CD4-positive, alpha-beta T cell treated with Interleukin-1 beta for 1 hour (primary cell): Measurements from ENCODE around the gene ZCCHC8.
"Not testable (repeated sequence)": the region's sequence is repeated elsewhere in the genome, so short reads cannot be mapped to it uniquely, and the experiment has no call there.

Experiments used
- DNase-seq, 2 donors: peaks; one replicate each; pipeline ENCODE4 v3.0.0-alpha.2; 2020 to 2022

The ZCCHC8 gene

GRCh38 chr12:122500685-122501488 is at the start of gene ZCCHC8:
Gene ZCCHC8, minus strand, starts transcription at chr12:122500932. Its CDS starts 92 bp downstream, at chr12:122500840.
- peak; percentile 97 for DNase-seq

- DNase-seq = no peak
Observed at GRCh38 chr12:122547330-122547729, 46.6 kb upstream of the ZCCHC8 start.

GRCh38 chr12:122545855-122546254 is 45.1 kb upstream of the ZCCHC8 start:
- DNase-seq = no peak

GRCh38 chr12:122544537-122544936 is 43.8 kb upstream of the ZCCHC8 start:
- no peak for DNase-seq

GRCh38 chr12:122538496-122538895 is 37.8 kb upstream of the ZCCHC8 start:
- no peak for DNase-seq

GRCh38 chr12:122537021-122537420 is 36.3 kb upstream of the ZCCHC8 start:
- no peak for DNase-seq

- DNase-seq = no peak
Observed at GRCh38 chr12:122533856-122534255, 33.1 kb upstream of the ZCCHC8 start.

- DNase-seq = no peak
Observed at GRCh38 chr12:122528992-122529391, 28.3 kb upstream of the ZCCHC8 start.

- no peak for DNase-seq
Observed at GRCh38 chr12:122528582-122528981, 27.9 kb upstream of the ZCCHC8 start.

- peak; percentile 25 to 29 for DNase-seq
Observed at GRCh38 chr12:122527478-122527944, 26.8 kb upstream of the ZCCHC8 start.

- peak; percentile 99 for DNase-seq
Observed at GRCh38 chr12:122526683-122527477, 26.1 kb upstream of the ZCCHC8 start, which contains the start of the genes KNTC1 and RSRC2. Gene KNTC1, plus strand, starts transcription at chr12:122527249. Its CDS starts 2,815 bp downstream, at chr12:122530064. Gene RSRC2, minus strand, starts transcription at chr12:122526936. Its CDS starts 83 bp downstream, at chr12:122526853.

GRCh38 chr12:122523846-122524718 is 23.4 kb upstream of the ZCCHC8 start:
- DNase-seq = no peak

- no peak for DNase-seq
Observed at GRCh38 chr12:122523280-122523679, 22.5 kb upstream of the ZCCHC8 start.

- no peak for DNase-seq
Observed at GRCh38 chr12:122520676-122521075, 19.9 kb upstream of the ZCCHC8 start.

GRCh38 chr12:122519418-122519817 is 18.7 kb upstream of the ZCCHC8 start:
- no peak for DNase-seq

GRCh38 chr12:122518908-122519307 is 18.2 kb upstream of the ZCCHC8 start:
- DNase-seq = no peak

GRCh38 chr12:122517877-122518276 is 17.1 kb upstream of the ZCCHC8 start:
- no peak for DNase-seq

GRCh38 chr12:122516544-122517361 is 16.0 kb upstream of the ZCCHC8 start:
- no peak for DNase-seq

- DNase-seq = no peak
Observed at GRCh38 chr12:122515275-122515674, 14.5 kb upstream of the ZCCHC8 start.

- no peak for DNase-seq
Observed at GRCh38 chr12:122513660-122514059, 12.9 kb upstream of the ZCCHC8 start.

GRCh38 chr12:122513028-122513427 is 12.3 kb upstream of the ZCCHC8 start:
- not testable (repeated sequence) for DNase-seq

GRCh38 chr12:122508163-122508562 is 7.4 kb upstream of the ZCCHC8 start:
- DNase-seq = no peak
